NT2/D1 (cell line): ENCODE data around the gene DEFB131B.

Experiments
- SUZ12 ChIP-seq: IDR thresholded peaks from 2 replicates; pipeline ENCODE4 v1.6.1; 2011; ENCODE audit not compliant: insufficient read length, insufficient read depth; ENCODE audit errors: extremely low read depth
- YY1 ChIP-seq: IDR thresholded peaks from 2 replicates; pipeline ENCODE4 v1.6.1; 2011; ENCODE audit not compliant: insufficient read length, insufficient read depth
- ZNF274 ChIP-seq: IDR thresholded peaks from 2 replicates; pipeline ENCODE4 v1.6.1; 2011; ENCODE audit warnings: mild to moderate bottlenecking, low read depth, low read length

GRCh38 chr11:71914617-71915189 lies 36.5 kb downstream of the DEFB131B start:
- TF ChIP-seq YY1 (no peak), ZNF274 (no peak), SUZ12 (no peak)
